Trophoblast cell (in vitro differentiated cells and primary cell): Measurements from ENCODE around the gene LCN10.

ENCODE experiments used
- DNase-seq, 2 donors: peaks; one replicate each; pipeline ENCODE4 v3.0.0-alpha.2; 2016
- H2AFZ ChIP-seq: 2 replicates; pipeline ENCODE4 v1.6.1; 2013; ENCODE audit warnings: low read length, moderate library complexity, mild to moderate bottlenecking; ENCODE audit not compliant: insufficient read depth, poor library complexity
- H2AK5ac ChIP-seq: 2 replicates; pipeline ENCODE4 v1.6.1; 2013; ENCODE audit warnings: mild to moderate bottlenecking, low read length
- H2BK120ac ChIP-seq: 2 replicates; pipeline ENCODE4 v1.6.1; 2013; ENCODE audit warnings: low read length, mild to moderate bottlenecking, moderate library complexity; ENCODE audit not compliant: insufficient read depth, poor library complexity
- H2BK12ac ChIP-seq: 2 replicates; pipeline ENCODE4 v1.6.1; 2013; ENCODE audit warnings: mild to moderate bottlenecking, low read length, moderate library complexity
- H2BK5ac ChIP-seq: 2 replicates; pipeline ENCODE4 v1.6.1; 2013; ENCODE audit warnings: low read length, low read depth, moderate library complexity, mild to moderate bottlenecking; ENCODE audit not compliant: poor library complexity
- H3K14ac ChIP-seq: 2 replicates; pipeline ENCODE4 v1.6.1; 2013; ENCODE audit warnings: mild to moderate bottlenecking, low read length
- H3K18ac ChIP-seq: 2 replicates; pipeline ENCODE4 v1.6.1; 2013; ENCODE audit warnings: mild to moderate bottlenecking, low read length
- H3K23ac ChIP-seq: 2 replicates; pipeline ENCODE4 v1.6.1; 2013; ENCODE audit warnings: low read length
- H3K27ac ChIP-seq: 2 replicates; pipeline ENCODE4 v1.5.1; 2013; ENCODE audit warnings: low read depth, mild to moderate bottlenecking, inconsistent platforms, low read length, moderate library complexity
- H3K27me3 ChIP-seq: 2 replicates; pipeline ENCODE4 v1.6.1; 2013; ENCODE audit warnings: inconsistent platforms, mild to moderate bottlenecking, low read length, moderate library complexity; ENCODE audit not compliant: insufficient read depth
- H3K36me3 ChIP-seq, 2 experiments: 1 replicate in 1 of 2; 2 replicates in 1 of 2; pipeline ENCODE4 v1.6.1; 2013; ENCODE audit warnings: low read length in 2 of 2, mild to moderate bottlenecking in 2 of 2, moderate library complexity in 1 of 2; ENCODE audit not compliant: insufficient read depth in 2 of 2, control insufficient read depth in 1 of 2
- H3K4ac ChIP-seq: 2 replicates; pipeline ENCODE4 v1.6.1; 2013; ENCODE audit warnings: low read depth, mild to moderate bottlenecking, low read length, moderate library complexity
- H3K4me1 ChIP-seq, 2 experiments: 1 replicate in 1 of 2; 2 replicates in 1 of 2; pipeline ENCODE4 v1.6.1; 2013; ENCODE audit warnings: low read length in 2 of 2, mild to moderate bottlenecking in 2 of 2, moderate library complexity in 1 of 2; ENCODE audit not compliant: insufficient read depth in 2 of 2, control insufficient read depth in 1 of 2
- H3K4me2 ChIP-seq: 2 replicates; pipeline ENCODE4 v1.6.1; 2013; ENCODE audit warnings: inconsistent platforms, mild to moderate bottlenecking, low read length, moderate library complexity
- H3K4me3 ChIP-seq: 2 replicates; pipeline ENCODE4 v1.5.1; 2013; ENCODE audit warnings: mild to moderate bottlenecking, low read depth, low read length, inconsistent platforms
- H3K79me1 ChIP-seq: one replicate; pipeline ENCODE4 v1.6.1; 2013; ENCODE audit warnings: low read length
- H3K79me2 ChIP-seq: 2 replicates; pipeline ENCODE4 v1.6.1; 2013; ENCODE audit warnings: low read length, mild to moderate bottlenecking; ENCODE audit not compliant: control insufficient read depth, insufficient read depth, poor library complexity
- H3K9ac ChIP-seq: 2 replicates; pipeline ENCODE4 v1.6.1; 2013; ENCODE audit warnings: mild to moderate bottlenecking, low read length
- H3K9me3 ChIP-seq: 2 replicates; pipeline ENCODE4 v1.6.1; 2013; ENCODE audit warnings: low read depth, mild to moderate bottlenecking, control low read depth, inconsistent platforms, low read length; ENCODE audit not compliant: insufficient read depth
- H4K12ac ChIP-seq: 2 replicates; pipeline ENCODE4 v1.6.1; 2013; ENCODE audit warnings: low read depth, mild to moderate bottlenecking, low read length, moderate library complexity
- H4K8ac ChIP-seq: 2 replicates; pipeline ENCODE4 v1.6.1; 2013; ENCODE audit warnings: low read depth, mild to moderate bottlenecking, low read length, moderate library complexity
- H4K91ac ChIP-seq: one replicate; pipeline ENCODE4 v1.6.1; 2013; ENCODE audit warnings: low read depth, mild to moderate bottlenecking, low read length, moderate library complexity
- WGBS: extraction: QIAGEN DNeasy Blood & Tissue Kit; methylation state at CpG from one replicate; pipeline ENCODE4 v1.1.7; 2013; ENCODE audit warnings: missing lambda C conversion rate; ENCODE audit not compliant: insufficient read length, insufficient coverage; ENCODE audit errors: extremely low coverage; 5-methylcytosine and 5-hydroxymethylcytosine counted together

The LCN10 gene

GRCh38 chr9:136690806-136691261 lies 51.9 kb downstream of the LCN10 start:
- Histone ChIP-seq H3K23ac (no peak overlapping the region), H3K79me2 (peaks cover 3% of the 10 kb centered on the region)

DNA sequence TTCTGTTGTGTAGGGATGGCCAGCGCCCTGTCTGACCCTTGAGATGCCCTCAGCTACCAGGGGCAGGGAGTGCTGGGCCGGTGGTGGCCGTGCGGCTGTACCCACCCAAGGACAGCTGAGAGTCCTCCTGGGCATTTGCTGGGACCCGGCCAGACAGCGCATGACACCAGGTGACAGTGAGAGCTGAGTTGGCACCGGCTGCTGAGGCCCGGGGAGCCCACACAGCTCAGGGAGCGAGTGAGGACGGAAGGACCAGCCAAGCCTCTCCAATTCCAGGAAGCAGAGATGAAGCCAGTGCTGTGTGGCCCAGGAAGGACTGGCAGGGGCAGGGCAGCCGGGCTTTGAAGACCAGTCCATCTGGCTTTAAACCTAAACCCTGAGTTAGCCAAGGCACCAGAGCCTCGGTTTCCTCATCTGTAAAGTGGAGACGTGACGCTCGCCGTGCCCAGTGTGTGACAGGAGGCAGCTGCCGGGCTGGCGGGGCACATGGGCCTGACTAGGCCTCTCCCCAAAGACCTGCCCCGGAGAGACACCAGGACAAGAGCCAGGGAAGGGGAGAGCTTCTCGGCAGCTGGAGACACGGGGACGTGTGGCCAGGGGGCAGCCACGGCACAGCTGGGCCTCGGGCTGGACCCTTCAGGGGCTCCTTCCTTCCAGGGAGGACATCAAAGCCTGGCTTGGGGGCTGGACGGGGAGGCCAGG lies 52.5 kb downstream of the LCN10 start:
- Histone ChIP-seq H3K79me1 (peaks cover 8% of the 10 kb centered on the region), H3K18ac (no peak overlapping the region), H3K4me2 (no peak overlapping the region), H2AFZ (no peak overlapping the region), H3K14ac (no peak overlapping the region), H3K23ac (no peak overlapping the region), H4K12ac (no peak overlapping the region), H2AK5ac (no peak overlapping the region), H4K91ac (no peak overlapping the region), H3K79me2 (peaks cover 3% of the 10 kb centered on the region), H2BK5ac (no peak overlapping the region), H3K9me3 (peaks cover 2% of the 10 kb centered on the region), H3K4me1 (peaks cover 3 to 11% of the 10 kb centered on the region in 2 experiments), H2BK12ac (no peak overlapping the region), H3K9ac (no peak overlapping the region), H3K4me3 (no peak overlapping the region), H2BK120ac (no peak overlapping the region), H3K27ac (no peak overlapping the region), H3K4ac (no peak overlapping the region), H3K36me3 (no peaks in the 10 kb centered on the region), H4K8ac (no peak overlapping the region), H3K27me3 (peaks cover 5% of the 10 kb centered on the region)
- no peak for DNase-seq
- no CpG with 5 or more reads among the region's 25 CpGs for WGBS

More at GRCh38 chr9:136690806-136691261, 51.9 kb downstream of the LCN10 start:
- Histone ChIP-seq H3K79me1 (peaks cover 8% of the 10 kb centered on the region), H3K4me3 (no peak overlapping the region), H3K14ac (no peak overlapping the region), H3K27me3 (peaks cover 5% of the 10 kb centered on the region), H3K9ac (no peak overlapping the region), H4K91ac (no peak overlapping the region), H3K4me2 (no peak overlapping the region), H3K18ac (no peak overlapping the region), H3K27ac (no peak overlapping the region), H3K36me3 (no peaks in the 10 kb centered on the region), H3K4ac (no peak overlapping the region), H3K4me1 (peaks cover 3 to 11% of the 10 kb centered on the region in 2 experiments), H3K9me3 (peaks cover 2% of the 10 kb centered on the region), H4K12ac (no peak overlapping the region), H2BK120ac (no peak overlapping the region), H2AK5ac (no peak overlapping the region), H4K8ac (no peak overlapping the region), H2BK12ac (no peak overlapping the region), H2BK5ac (no peak overlapping the region), H2AFZ (no peak overlapping the region)
- no peak for DNase-seq
- no CpG with 5 or more reads among the region's 15 CpGs for WGBS

DNA sequence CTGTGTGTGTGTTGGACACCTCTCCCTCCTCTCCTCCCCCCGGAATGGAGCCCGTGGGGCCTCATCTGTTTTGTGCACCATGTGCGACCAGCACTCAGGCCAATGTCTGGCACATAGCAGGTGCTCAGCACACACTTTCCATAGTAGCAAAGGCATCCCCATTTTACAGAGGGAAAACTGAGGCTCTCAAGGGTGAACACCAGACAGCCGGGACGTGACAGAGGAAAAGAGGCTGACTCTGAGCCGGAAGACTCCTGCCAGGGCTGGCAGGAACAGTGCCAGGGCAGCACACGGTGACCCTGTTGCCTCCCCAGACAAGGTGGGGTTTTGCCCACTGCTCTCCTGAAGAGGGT lies 53.7 kb downstream of the LCN10 start:
- Histone ChIP-seq H3K4me1 (peaks cover 3 to 11% of the 10 kb centered on the region in 2 experiments), H3K14ac (no peak overlapping the region)

GRCh38 chr9:136688274-136689107 lies 54.2 kb downstream of the LCN10 start:
- no peak overlapping the region for H2BK5ac ChIP-seq
- no peak overlapping the region for H3K4me3 ChIP-seq
- H3K4me2 ChIP-seq, result no peak overlapping the region
- no peak overlapping the region for H3K23ac ChIP-seq
- peaks cover 5% of the 10 kb centered on the region for H3K27me3 ChIP-seq
- no peak overlapping the region for H3K14ac ChIP-seq
- H3K9me3 ChIP-seq, result peaks cover 2% of the 10 kb centered on the region
- no peak for DNase-seq
- no peak overlapping the region for H2BK120ac ChIP-seq
- H3K4me1 ChIP-seq, result peaks cover under 1 to 9% of the 10 kb centered on the region in 2 experiments
- H3K18ac ChIP-seq, result no peak overlapping the region
- no CpG with 5 or more reads among the region's 21 CpGs for WGBS
- no peak overlapping the region for H4K91ac ChIP-seq
- H4K12ac ChIP-seq, result no peak overlapping the region
- no peaks in the 10 kb centered on the region for H3K36me3 ChIP-seq
- H4K8ac ChIP-seq, result no peak overlapping the region
- no peak overlapping the region for H3K9ac ChIP-seq
- H3K79me2 ChIP-seq, result peaks cover 3% of the 10 kb centered on the region
- H2BK12ac ChIP-seq, result no peak overlapping the region
- H2AFZ ChIP-seq, result no peak overlapping the region
- H2AK5ac ChIP-seq, result no peak overlapping the region
- H3K27ac ChIP-seq, result no peak overlapping the region
- peaks cover 8% of the 10 kb centered on the region for H3K79me1 ChIP-seq
- H3K4ac ChIP-seq, result no peak overlapping the region

More for the DNA sequence above, 53.7 kb downstream of the LCN10 start:
- Histone ChIP-seq H2BK5ac (no peak overlapping the region), H3K79me1 (peaks cover 8% of the 10 kb centered on the region), H3K9me3 (peaks cover 2% of the 10 kb centered on the region), H3K27ac (no peak overlapping the region), H4K91ac (no peak overlapping the region), H3K4me2 (no peak overlapping the region), H3K79me2 (peaks cover 3% of the 10 kb centered on the region), H2AFZ (no peak overlapping the region), H3K4ac (no peak overlapping the region), H4K12ac (no peak overlapping the region), H3K18ac (no peak overlapping the region), H3K4me3 (no peak overlapping the region), H2BK12ac (no peak overlapping the region), H2BK120ac (no peak overlapping the region), H4K8ac (no peak overlapping the region), H3K9ac (no peak overlapping the region), H3K36me3 (no peaks in the 10 kb centered on the region), H3K27me3 (peaks cover 5% of the 10 kb centered on the region), H3K23ac (no peak overlapping the region), H2AK5ac (no peak overlapping the region)
- WGBS, result no CpG with 5 or more reads among the region's 7 CpGs
- DNase-seq, result no peak
